Activated CD4-positive, alpha-beta T cell treated with anti-CD3 and anti-CD28 coated beads, Interleukin-2, amount 50 U/mL, for 24 hours (primary cell): Measurements from ENCODE around the gene RAB34.

Source experiments
- DNase-seq, 2 donors: peaks; one replicate each; pipeline ENCODE4 v3.0.0-alpha.2; 2020; ENCODE audit warnings: low read depth in 1 of 2, low spot score in 1 of 2

Gene RAB34, protein sequence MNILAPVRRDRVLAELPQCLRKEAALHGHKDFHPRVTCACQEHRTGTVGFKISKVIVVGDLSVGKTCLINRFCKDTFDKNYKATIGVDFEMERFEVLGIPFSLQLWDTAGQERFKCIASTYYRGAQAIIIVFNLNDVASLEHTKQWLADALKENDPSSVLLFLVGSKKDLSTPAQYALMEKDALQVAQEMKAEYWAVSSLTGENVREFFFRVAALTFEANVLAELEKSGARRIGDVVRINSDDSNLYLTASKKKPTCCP

DNA sequence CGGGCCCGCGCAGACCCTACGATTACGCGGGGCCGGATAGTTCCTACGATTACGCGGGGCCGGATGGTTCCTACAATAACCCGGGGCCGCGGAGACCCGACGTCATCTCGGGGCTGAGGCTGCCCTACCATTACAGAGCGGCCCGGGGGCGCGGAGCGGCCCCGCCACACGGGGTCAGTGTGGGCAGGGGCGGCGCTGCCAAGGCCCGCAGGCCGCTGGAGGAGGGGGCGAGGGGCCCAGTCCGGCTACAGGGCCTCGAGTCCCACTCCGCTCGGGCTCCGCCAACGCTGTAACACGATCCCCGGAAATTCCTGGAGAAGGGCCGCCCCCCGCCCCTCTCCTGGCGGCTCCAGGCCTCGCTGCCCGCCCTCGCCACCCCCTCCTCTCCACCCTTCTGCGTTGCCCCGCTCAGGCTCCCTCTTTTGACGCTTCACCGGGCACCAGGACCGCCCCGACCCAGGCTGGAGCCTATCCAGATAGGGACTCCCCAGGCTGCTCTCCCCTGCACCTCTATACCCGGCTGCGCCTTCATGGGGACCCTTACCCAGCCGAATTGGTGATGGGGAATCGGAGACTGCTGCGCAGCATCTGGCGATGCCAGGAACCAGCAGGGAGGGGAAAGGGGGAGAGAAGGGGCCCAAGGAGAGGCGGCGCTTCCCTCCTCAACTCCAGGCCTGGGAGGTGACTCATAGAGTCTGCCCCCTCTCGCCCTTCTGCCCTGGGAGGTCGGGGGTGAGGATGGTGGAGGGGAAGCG lies at the start of gene RAB34:
RAB34 (minus strand) TSS at position 291 of the 755 bp plus-strand sequence. CDS start 602 bp downstream, outside the sequence.
- no peak for DNase-seq

DNA sequence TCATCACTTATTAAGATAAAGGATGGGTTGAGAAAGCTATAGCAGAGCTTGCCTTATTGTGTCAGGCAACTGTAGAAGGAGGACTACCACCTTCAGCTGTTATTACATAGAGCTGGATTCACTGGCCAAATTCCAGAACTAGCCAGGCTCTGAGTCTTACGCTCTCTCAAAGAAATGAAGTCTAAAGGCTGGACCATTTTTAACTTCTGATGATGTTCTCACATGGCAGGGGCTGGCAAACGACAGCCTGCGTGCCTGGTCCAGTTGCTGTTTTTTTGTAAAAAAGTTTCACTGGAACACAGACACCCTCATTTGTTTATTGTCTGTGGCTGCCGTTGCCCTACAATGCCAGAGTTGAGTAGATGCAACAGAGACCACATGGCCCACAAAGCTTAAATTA lies 47.4 kb upstream of the RAB34 start:
- DNase-seq: no peak

DNA sequence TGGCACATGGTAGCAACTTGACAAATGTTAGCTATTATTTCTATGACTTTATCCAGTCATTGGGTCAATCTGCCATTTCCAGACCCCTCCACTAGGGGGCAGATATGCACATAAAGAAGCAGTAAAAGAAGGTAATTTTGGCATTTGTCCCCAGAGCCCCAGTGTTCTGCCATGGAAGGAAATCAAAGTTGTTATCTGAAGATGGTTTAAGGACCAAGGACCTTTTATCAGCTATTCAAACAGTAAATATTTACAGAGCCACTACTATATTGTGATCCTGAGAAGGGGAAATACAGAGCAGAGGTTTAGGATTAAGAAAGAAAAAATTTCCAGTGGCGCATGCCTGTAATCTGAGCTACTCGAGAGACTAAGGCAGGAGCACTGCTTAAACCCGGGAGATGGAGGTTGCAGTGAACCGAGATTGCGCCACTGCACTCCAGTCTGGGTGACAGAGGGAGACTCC lies 46.2 kb upstream of the RAB34 start:
- DNase-seq: peak; percentile 48 to 81

GRCh38 chr17:28763137-28763799 lies 45.6 kb upstream of the RAB34 start:
- DNase-seq: no peak

DNA sequence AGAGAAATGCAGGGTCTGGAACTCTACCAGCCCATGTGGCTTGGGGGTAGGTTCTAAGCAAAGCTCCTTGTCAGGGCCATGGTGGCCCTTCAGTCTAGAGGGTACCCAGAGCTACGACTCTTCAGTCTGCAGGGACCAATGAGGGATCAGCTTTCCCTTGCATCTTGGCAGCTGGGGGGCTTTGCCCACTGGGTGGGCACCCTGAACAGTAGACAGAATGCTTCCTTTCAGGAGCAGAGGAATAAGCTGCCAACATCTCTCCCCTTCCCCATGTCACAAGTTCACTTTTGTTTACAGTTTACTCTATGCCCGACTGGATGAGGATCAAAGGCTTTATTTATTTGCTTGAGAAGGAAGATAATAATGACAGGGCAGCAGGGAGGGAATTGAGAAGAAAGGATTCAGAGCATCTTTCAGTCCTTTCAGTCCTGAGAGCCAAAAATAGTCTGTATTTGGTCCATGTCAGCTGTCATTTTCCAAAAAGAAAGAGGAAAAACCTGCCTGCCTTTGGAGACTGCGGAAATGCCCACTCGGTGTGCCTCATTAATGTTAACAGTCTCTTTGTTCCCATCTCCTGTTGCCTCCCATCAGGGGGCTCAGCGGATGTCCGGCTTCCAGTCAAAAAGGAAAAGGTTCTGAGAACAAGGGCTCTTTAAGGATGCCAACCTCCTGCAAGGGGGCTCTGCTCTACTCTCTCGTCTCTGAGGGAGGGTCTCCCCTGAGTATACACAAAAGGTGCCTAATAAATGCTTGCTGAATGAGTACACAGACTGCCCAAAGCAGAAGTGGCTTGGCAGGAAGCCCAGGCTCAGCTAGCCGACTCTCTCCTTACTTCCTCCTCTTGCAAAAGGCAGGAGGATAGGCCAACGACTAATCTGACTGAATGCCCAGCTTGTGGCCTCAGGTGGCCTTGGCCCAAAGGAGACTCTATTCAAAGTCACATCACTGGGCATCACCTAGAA lies 43.2 kb upstream of the RAB34 start:
- DNase-seq: no peak

DNA sequence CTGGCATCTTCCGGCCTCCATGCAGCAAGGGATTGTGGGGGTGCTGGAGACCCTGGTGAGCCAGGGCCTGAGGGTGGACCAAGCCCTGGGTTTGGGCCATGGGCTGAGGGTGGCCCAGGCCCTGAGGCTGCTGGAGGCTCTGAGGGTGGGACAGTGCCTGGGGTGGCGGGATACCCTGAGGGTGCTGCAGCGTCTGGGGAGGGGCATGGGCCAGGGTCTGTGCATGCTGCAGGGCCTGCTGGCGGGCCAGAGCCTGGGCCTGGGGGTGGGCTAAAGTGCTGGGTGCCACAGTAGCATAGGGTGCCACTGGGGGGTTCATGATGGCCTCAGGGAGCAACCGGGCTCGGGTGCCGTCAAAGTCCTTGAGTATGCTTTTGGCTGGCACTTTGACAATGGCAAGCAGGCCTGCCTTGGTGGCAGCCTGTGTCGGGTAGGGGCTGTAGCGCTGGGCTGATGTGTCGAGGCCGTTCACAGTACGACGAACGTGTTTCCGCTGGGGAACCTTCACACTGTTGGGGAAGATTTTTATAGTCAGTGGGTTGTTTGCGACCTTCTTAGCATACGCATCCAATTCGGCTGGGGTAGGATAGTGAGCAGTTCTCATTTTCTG lies 41.7 kb upstream of the RAB34 start:
- DNase-seq: no peak

DNA sequence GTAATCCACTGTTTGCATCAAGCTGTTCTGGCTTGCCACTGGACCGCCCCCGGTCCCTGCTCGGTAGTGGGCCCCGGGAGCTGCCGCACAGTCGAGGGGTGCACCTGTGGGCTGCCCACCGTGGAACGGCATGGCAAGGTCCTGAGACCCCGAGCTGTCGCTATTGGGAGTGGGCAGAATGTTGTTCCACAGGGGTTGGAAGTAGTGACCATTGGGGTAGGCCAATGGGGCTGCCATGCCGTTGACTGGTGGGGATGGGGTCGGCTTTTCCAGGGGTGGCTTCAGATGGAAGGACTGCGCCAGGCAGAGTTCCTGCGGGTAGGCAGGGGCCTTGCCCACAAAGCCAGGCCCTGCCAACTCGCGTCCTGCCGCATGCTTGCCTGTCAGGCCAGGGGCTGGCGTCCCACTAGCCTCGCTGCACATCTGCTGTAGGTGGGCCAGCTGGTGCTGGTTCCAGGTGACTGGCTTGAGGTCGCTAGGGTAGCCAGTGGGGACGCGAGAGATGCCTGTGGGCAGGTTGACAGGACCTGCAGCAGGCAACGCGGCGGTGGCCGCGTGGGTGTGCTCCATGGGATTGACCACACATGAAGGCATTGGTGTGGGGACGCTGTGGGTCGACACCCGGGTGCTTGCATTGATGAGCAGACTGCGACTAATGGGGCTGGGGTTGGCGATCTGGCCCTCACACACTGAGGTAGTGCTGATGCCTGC lies 40.9 kb upstream of the RAB34 start:
- DNase-seq: no peak

DNA sequence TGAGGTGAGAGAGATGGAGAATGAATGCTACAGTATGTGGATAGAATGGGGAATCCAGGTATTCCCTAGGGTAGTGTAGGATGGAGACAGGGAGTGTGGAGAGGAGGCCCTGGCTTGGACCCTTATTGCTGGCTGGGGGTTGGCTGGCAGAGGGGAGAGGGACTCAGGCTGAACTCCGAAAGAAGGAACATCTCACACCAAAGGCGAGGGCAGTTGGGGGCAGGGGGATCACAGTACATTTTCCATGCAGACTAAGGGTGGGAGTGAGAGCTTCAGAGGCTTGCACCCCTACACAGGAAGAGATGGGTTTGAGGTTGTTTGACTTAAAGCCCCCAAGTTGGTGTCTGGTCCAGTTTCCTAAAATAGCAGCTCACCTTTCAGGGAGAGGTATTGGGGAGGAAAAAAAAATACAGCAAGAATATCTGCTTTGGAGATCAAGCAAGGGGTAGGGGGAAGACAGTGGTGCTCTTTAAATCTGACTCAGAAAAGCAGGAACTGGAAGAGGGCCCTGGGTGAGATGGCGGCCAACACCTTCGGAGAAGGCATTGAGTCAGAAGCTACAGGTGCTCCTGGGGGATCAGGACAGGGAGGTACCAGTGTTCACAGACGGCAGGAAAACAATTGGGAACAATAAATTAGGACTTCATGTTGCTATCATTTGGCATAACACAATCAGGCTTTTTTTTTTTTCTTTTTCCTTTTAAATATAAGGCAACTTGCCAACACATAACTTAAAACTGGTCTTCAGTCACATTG lies 38.6 kb upstream of the RAB34 start:
- no peak for DNase-seq

GRCh38 chr17:28755486-28755885 lies 37.8 kb upstream of the RAB34 start:
- DNase-seq: no peak

DNA sequence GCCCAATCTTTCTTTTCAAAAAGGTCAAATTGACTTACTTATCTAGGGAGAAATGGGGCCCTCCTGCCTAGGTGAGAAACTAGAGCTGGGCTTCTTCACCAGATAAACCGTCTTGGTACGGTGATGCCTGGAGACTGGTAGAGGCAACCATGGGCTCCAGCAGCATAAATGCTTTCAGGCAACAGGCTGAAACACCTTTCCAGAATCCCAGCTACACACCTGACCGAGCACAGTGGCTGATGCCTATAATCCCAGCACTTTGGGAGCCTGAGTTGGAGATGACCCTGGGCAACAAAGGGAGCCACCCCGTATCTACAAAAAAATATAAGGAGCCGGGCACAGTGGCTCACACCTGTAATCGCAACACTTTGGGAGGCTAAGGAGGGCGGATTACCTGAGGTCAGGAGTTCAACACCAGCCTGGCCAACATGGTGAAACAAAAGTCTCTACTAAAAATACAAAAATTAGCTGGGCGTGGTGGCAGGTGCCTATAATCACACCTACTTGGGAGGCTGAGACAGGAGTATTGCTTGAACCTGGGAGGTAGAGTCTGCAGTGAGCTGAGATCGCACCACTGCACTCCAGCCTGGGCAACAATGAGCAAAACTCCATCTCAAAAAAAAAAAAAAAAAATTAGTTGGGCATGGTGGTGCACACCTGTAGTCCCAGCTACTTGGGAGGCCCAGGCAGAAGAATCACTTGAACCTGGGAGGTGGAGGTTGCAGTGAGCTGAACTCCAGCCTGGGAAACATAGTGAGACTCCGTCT lies 34.1 kb upstream of the RAB34 start:
- DNase-seq: no peak

- peak; percentile 74 to 85 for DNase-seq
Measured at GRCh38 chr17:28750178-28751047, 32.7 kb upstream of the RAB34 start.

DNA sequence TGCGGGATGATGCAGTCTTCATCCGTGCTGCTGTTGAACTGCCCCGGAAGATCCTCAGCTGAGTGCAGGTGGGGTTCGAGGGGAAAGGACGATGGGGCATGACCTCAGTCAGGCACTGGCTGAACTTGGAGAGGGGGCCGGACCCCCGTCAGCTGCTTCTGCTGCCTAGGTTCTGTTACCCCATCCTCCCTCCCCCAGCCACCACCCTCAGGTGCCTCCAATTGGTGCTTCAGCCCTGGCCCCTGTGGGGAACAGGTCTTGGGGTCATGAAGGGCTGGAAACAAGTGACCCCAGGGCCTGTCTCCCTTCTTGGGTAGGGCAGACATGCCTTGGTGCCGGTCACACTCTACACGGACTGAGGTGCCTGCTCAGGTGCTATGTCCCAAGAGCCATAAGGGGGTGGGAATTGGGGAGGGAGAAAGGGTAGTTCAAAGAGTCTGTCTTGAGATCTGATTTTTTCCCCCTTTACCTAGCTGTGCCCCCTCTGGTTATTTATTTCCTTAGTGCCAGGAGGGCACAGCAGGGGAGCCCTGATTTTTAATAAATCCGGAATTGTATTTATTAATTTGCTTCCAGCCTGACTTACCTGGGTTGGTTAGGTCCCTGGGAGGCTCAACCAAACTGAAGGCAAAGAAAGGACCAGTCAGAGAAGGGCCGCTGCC lies 32.0 kb upstream of the RAB34 start:
- DNase-seq: no peak

DNA sequence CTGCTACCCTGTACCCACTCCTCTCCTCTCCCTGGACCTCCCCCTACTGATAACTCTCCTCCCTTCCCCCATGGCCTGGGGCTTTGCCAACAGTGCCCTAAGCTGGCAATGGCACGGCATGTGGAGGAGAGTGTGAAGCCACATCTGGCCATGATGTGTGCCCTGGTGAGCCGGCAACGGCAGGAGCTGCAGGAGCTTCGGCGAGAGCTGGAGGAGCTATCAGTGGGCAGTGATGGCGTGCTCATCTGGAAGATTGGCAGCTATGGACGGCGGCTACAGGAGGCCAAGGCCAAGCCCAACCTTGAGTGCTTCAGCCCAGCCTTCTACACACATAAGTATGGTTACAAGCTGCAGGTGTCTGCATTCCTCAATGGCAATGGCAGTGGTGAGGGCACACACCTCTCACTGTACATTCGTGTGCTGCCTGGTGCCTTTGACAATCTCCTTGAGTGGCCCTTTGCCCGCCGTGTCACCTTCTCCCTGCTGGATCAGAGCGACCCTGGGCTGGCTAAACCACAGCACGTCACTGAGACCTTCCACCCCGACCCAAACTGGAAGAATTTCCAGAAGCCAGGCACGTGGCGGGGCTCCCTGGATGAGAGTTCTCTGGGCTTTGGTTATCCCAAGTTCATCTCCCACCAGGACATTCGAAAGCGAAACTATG lies 31.3 kb upstream of the RAB34 start:
- no peak for DNase-seq

- DNase-seq: no peak
Measured at GRCh38 chr17:28747801-28748750, 30.4 kb upstream of the RAB34 start.

DNA sequence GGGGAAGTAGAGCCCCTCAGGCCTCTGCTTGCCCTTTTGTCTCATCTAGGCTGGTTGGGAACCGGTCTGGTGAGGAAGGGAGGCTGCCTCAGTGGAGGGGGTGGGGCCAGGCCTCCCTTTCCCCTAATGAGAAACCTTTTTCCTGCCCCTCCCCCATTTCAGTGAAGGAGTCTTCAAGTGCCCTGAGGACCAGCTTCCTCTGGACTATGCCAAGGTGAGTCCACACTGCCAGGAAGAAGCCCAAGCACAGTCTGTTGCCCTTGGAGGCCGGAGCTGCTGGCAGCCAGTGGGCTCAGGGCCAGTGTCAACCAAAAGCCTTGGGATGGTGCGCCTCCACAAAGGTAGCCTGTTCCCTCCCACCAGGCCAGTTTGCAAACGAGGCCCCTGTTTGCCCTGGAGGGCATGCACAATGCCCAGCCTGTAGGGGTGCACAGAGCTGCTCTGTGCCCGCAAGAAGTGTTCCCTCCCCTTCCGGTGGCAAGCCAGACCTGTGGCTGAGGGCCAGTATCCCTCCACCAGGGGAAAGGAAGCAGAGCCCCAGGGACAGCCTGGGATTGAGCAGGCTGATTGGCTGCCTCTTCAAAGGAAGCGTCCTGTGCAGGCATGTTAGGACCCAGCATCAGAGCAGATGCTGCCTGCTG lies 29.5 kb upstream of the RAB34 start:
- DNase-seq: no peak
